TTC549 (cell line): Measurements from ENCODE around the gene WBP2.
"Not testable (repeated sequence)": the region's sequence is repeated elsewhere in the genome, so short reads cannot be mapped to it uniquely, and the experiment has no call there.

Experiments used
- FAIRE-seq: peaks from 2 replicates; lab custom pipeline; 2012; peaks lifted over from hg19 to GRCh38; lab: Jason Lieb, UNC

The WBP2 gene

DNA sequence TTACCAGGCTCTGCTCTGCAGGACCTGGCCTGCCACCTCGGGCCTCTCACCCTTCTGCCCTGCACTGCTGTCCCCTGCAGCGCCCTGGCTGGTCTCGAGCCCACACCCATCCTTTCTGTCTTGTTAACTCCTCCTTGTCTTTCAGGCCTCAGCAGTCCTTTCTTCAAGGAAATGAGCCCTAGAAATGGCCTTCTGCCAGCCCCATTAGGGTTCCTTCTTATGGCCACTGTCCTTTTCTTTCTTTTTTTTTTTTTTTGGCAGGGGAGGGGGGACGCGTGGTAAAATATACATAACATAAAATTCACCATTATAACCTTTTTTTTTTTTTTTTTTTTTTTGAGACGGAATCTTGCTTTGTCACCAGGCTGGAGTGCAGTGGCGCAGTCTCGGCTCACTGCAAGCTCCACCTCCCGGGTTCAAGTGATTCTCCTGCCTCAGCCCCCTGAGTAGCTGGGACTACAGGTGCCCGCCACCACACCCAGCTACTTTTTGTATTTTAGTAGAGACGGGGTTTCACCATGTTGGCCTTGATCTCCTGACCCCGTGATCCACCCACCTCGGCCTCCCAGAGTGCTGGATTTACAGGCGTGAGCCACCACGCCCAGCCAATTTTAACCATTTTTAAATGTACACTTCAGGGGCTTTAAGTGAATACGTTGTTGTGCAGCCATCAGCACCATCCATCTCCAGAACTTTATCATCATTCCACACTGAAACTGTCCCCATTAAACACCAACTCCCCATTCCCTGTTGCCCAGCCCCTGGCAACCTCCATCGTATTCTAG is 10.5 kb upstream of the WBP2 start:
- not testable (repeated sequence) for FAIRE-seq

DNA sequence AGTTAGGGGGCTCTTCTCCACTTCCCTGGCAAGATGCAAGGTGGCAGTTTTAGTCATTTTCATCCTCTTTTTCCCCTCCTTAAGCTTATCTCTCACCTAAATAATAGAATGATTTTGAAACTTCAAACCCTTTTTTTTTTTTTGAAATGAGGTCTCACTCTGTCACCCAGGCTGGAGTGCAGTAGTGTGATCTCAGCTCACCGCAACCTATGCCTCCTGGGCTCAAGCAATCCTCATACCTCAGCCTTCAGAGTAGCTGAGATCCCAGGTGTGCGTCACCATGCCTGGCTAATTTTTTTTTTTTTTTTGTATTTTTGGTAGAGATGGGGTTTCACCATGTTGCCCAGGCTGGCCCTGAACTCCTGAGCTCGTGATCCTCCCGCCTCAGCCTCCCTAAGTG is 9.8 kb upstream of the WBP2 start:
- FAIRE-seq: not testable (repeated sequence)

DNA sequence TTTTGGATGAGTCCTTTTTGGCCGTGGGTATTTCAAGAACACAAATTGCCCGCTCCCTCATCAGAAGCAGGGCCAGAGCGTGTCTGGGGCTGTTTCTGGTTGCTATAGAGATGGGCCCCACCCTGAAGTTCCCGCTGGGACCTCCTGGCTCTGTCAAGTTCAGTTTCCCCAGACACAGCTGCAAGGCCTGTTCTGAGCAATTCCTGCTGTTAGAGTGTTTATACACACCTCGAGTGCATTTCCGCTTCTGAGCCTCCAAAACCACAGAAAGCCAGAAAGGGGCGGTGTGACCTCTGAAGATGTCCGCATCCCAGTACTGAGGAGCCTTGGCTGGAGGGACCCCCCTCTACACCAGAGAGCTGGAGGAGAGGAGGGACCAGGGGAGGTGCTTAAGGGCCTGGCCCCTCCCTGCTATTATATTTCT is 9.3 kb upstream of the WBP2 start:
- FAIRE-seq: no peak

DNA sequence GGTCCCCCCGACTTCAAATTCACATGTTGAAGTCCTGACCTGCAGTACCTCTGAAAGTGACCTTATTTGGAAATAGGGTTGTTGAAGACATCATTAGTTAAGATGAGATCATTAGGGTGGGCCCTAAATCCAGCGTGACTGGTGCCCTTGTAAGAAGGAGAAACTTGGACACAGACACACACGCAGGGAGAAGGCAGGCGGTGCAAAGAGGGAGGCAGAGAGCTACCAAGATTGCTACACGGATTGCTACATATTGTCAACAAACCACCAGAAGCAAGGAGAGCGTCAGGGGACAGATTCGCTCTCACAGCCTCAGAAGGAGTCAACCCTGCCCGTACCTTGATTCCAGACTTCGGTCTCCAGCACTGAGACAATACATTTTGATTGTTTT is 6.8 kb upstream of the WBP2 start:
- FAIRE-seq: no peak

DNA sequence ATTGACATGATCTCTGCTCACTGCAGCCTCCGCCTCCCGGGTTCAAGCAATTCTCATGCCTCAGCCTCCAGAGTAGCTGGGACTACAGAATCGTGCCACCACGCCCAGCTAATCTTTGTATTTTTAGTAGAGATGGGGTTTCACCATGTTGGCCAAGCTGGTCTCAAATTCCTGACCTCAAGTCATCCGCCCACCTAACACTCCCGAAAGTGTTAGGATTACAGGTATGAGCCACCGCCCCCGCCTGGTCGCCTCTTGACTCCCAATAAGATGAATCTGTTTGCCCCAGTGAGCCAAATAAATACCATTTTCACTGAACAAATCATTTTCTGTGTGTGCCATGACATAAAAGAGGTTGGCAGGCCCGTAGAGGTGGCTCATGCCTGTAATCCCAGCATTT is 4.2 kb upstream of the WBP2 start:
- not testable (repeated sequence) for FAIRE-seq

DNA sequence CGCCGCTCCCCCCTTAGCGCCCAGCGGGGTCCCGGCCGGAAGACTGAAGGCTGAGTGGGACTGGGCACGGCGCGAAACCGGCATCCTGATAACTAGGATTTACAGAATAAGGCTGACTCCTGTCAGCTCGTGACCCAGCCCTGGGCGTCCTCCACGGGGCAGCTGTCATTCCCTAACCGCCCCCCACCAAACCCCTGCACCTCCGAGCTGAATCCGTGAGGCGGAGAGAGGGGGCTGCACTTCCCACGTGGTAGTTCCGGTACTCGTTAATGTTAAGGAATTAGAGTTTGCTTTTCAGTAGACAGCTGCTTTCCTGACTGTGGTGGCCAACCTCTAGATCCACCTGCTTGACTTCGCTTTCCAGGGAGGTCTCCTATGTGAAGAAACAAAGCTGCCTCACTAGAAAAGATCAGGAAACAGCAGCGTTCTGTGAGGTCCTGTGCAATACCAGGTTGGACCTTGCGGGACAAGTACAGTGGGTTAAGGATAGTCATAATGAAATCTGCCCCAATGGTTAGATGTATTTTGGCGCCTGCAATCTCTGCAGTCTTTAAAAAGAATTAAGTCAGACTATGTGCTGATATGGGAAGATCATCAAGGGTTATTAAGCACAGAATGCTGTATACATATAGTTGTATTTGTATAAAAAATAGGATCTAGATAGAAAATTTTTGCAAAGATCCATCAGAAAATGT is 1.1 kb upstream of the WBP2 start:
- no peak for FAIRE-seq

DNA sequence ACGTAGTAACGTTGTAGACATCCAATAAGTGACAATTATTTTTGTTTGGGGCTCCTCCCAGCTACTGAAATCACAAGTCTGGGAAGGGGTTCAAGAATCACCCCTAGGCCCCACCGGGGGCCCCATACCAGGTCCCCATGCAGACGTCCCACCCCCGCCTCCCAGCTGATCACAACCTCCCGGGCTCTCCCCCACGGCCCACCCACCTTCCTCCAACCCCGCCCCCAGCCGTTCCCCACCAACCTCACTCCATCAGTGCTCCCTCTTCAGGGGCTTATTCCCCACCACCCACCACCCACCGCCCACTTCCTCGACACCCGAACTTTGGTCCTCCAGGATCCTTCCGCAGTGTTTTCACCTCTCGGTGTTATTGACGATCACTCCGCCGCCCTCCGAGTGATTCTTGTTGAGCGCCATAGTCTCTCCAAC is 240 bp downstream of the WBP2 start:
- no peak for FAIRE-seq

DNA sequence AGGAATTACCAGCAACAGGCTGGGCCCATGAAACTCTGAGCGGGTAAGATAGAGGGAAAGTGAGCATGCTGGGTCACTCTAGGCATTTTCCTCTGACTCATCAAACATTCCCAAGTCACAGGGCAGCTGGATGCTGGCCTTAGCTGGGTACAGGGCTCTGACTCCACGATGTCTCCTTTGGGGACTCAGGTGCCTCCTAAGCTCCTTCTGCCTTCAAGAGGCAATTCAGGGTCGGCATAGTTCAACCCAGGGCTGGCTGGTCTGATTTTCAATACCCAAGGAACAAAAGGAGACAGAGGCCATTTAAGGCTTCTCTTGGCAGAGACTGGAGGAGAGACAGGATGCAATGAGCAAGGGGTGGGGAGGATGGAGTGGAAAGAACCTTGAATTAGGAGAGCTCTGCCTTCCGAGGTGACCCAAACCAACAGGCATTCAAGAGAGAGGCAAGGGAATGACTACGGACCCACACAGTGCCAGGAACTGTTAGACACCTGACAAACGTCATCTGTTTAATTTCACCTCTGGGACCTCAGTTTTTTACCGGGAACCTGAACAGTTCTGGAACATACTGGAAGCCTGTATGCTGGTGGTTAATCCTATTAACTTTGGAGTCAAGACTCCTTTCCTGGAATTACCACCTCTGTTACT is 910 bp downstream of the WBP2 start:
- no peak for FAIRE-seq

DNA sequence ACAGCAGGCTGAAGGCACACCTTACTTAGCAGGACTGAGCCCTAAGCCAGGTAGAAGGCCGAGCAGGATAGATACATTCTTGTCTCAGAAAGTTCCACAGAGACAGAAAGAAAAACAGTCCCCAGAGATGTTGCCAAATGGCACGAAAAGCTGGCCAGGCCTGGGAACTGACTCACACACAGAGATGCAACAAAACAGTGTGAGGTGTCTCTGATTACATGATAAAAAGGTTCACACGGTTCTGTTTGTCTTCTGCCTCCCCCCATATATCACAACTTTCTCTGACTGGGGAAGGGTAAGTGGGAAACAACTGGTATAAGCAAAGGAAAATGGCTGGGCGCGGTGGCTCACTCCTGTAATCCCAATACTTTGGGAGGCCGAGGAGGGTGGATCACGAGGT is 1.7 kb downstream of the WBP2 start:
- FAIRE-seq: no peak

DNA sequence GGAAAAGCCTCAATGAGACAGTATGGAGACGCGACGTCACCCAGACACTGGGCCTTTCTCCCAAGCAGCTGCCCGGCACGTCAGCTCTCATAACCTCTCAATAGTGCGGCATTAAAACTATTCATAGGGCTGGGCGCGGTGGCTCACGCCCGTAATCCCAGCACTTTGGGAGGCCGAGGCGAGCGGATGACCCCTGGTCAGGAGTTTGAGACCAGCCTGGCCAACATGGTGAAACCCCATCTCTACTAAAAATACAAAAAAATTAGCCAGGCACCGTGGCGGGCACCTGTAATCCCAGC is 3.5 kb downstream of the WBP2 start:
- FAIRE-seq: not testable (repeated sequence)

DNA sequence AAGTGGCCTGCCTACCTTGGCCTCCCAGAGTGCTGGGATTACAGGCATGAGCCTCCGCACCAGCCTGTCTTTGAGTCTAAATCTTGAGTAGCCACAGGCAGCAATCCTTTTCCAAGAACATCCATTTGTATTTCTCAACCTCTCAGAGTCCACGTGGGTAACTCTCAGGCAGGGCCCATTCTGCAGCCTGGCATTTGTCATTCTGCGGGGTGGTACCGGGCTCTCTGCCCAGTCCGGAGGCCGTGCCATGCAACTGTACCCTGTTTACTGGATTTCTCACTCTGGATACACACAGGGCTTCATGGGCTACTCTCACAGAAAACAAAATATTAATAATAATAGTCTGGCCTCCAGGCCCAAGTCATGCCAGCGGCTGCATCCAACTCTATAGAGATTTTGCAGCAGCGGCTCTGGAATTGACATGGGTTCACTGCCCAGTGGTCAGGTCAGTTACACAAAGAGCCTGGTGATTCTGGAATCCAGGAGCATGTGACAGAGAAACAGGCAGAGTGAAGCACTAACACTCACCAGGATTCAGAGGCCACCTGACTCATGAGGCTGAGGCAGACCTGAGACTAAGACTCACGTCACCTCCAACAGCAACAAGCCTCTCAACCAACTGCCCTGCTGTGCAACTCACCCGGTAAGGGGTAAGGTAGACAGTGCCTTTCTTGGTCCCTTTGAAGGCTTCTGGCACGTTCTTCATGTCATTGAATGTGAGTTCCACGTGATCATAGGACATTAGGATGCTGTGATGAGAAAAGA is 4.0 kb downstream of the WBP2 start:
- FAIRE-seq: no peak

DNA sequence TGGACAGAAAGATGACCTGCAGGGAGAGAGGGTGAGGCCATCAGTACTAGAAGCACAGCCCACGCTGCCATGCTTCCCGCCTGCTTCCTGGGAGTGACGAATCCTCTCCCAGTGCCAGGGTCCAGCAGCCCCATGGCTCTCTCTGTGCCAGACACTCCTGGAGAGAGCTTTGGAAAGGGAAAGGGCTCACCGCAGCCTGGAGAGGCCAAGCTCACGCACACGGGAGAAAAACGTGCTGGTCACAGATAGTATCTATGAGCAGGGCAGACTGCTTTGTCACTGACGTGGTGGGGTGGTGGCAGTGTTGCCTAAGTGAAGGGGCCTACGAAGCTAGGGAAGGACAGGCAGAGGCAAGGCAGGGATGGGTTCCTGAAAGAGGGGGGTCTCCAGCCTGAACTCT is 5.4 kb downstream of the WBP2 start:
- no peak for FAIRE-seq

DNA sequence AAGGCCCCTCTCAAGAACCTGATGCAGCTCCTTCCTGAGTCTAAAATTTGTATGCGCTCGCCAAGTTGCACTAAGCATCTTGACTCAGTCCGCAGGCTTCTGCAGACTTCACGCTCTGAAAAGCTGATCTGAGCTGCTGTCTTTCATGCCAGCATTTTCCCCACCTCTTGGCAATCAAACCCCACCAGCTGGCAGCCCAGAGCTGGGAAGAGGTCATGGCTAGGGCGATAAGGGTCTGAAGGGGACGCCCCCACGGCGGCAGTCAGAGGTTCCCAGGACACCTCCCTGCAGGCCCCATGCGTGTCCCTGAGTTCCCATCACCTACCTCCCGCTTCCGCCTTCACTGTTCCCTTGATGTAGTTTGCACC is 5.9 kb downstream of the WBP2 start:
- no peak for FAIRE-seq

DNA sequence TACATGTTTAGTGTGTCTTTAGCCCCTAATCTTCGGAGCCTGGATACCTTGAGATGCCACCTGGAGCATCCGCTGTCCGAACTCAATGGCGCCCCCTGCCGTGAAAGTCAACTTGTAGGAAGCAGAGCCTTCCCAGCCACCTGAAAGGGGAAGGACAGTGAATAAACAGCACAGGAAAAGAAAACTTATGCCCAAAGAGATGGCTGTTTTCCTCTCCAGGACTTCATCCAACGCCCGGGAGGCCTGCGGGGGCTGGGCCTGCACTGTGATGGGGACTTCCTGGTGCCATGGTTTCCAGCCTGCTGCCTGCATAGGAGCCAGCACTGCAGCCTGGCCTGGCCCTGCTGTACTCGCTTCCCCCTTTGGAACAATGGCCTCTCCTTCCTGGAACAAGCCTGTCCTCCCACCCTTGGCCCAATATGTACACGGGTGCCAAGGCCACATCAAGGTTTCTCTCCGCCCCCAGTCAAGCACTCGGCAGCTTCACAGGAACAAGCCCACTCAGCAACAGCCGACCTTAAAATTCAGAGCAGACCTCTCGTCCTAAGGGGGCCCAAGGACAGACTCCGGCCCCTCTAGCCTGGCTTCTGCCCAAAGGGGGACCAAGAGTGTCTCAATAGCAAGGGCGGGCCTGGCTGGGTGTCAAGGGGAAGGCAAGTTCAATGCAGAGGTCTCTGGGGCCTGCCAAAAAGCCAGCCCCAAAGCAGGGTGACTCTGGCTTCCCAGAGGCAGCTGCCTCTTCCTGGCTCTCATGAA is 6.4 kb downstream of the WBP2 start:
- FAIRE-seq: no peak

DNA sequence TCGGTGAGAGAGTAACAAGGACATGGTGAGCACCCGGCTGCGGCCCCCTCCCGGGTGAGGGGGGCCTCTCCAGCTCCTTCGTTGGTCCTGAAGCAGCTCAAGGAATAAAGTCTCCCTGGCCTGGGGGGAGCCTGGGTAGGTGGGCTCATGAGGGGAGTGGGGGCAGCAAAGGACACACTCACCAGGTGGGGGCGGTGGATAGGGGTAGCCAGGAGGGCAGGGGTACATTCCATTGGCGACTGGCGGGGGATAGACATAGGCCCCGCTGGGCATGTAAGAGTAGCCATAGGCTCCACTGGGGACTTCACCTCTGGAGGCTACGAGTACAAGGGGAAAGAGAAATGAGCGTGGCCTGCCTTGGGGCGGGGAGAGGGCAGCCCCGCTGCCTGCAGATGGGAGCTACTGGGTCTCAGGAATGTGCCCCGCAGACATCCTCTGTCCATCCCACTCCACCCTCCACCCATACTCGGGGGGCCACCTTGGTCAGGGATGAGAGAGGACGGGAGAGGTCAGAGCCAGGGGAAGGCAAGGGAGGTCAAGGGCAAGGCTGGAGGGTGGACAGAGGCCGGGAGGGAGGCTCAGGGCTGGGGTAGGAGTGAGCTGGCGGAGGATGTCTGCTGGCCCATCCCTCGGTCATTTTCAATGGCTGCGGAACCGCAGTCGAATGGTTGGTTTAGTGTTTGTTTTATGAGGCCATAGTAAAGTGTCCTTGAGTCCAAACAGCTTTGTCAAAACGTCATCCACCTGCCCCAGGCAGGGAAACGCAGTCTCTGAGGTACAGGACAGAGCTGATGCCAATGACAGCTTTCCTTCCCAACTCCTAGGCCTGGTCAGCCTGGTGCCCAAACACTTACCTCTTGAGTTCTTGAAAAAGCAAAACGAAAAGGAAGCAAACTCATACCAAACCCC is 7.3 kb downstream of the WBP2 start:
- FAIRE-seq: no peak

DNA sequence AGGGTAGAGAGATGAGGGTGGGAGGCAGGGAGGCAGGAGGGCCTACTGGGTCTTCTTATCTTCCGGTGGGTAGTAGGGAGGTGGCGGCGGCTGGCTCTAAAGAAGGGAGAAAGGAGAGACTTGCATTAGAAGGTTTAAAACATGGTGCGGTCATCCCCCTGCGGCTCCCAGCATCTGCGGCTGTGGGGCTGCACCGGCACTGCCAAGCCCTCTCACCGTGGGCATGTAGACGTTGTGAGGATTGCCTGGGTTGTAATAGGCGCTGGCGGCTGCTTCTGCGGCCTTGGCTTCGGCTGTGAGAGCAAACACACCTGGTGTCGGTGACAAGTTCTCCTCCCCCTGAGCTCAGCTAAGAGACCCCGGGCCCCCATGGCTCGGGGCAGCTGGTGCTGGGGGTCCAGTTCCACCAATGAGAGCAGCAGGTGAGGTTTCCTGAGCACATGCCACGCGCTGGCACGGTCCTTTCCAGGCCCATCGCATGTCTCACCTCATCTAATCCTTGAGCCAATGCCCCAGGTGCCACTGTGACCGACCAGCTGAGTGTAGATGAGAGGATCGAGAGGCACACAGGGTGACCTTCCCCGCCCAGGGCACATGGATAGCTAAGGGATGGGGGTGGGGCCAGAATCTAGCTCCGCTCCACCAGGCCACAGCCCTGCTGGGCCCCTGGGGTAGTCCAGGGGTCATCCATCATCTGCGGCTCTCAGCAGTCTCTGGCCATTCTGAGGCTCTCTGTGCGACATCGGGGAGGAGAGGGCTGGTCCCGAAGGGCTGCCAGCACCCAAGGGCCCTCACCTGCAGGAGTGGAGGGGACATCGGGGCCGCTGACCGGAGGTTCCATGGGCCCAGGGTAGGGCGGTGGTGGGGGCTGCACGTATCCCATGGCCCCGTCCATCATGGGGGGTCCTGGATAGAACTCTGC is 8.2 kb downstream of the WBP2 start:
- FAIRE-seq: no peak

DNA sequence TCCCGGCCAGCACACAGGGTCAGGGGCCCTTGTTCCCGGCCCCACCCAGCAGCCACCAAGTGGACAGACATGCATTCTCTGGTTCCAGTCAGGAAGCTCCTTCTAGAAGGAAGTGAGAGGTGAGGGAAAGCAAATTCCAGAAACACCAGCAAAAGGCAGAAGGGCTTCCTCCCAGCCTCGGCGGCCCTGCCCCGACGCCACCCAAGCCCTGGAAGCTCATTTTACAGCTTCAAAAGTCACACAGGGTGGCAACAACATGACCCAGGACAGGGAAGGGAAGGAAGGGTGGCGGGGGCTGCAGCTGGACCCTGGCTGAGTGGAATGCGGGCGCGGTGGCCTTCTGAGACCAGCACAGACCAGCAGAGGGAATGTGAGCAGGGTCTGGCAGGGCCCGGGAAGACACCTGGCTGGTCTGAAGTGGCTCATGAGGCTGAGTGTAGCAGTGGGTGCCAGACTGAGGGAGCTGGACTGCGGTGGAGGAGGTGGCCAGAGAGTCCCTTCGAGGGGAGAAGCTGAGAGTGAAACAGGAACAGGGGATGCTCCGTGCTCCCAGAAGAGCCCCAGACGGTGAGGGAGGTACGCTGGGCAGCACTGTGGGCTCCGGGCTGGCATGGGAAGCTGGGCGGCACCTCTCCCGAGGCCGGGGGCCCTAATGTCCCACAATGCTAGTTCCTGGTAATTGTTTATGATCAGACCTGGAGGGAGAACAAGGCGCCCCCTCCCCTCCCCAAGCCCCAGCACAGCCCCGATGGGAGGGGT is 9.0 kb downstream of the WBP2 start:
- FAIRE-seq: no peak

DNA sequence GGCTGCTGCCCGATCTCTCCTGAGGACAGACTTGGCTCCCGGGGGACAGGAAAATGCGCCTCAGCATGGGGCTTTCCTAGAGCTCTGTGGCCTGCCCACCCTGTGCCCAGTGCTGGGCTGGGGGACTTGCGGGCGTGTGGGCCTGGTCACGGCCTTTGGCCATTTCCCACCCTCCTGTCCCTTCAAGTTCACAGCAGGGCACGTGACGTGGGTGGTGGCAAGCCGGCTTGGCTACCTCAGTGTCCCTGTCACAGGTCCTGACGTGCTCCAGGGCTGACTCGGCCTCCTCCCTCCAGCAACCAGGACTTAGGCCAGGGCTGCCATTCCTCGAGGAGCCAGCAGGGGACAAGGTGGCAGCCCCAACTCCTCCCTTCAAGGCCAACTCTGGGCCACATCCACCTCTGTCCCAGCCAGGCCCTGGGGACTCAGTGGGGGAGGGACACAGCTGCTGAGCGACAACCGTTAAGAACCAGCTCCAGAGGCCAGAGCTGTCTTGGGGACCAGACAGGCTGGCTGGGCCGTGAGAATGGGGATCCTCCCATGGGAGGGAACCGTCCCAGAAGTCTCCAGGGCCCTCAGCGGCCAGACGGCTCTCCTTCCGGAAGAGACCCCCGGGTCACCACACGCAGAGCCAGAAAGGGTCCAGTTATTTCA is 9.9 kb downstream of the WBP2 start:
- FAIRE-seq: no peak
